CD4-positive, alpha-beta T cell (primary cell): ENCODE results near the gene FNIP2. TPM values are rescaled to one million over a fixed set of nuclear protein-coding genes. Genes with fewer than 3 reads are reported as not detected.
A peak's percentile ranks its signal among the peaks of the same experiment; 100 is the strongest.

Experiments used
- ATAC-seq: fragments of 200-7000 bp; cut with Tn5 transposase; one replicate; pipeline ENCODE4 v1.10.0; 2022; ENCODE audit warnings: mild to moderate bottlenecking; ENCODE audit not compliant: poor library complexity
- CTCF ChIA-PET: fragments of 350-600 bp; sonication (Branson Sonifier 250); formaldehyde crosslinking; loops from one replicate; lab custom pipeline; 2021; ENCODE audit warnings: antibody characterized with exemption, inconsistent platforms; lab: Charles Lee
- POLR2A ChIA-PET: fragments of 350-600 bp; sonication (Branson Sonifier 250); formaldehyde crosslinking; loops from one replicate; lab custom pipeline; 2021; ENCODE audit warnings: antibody characterized with exemption, inconsistent platforms; lab: Charles Lee
- DNase-seq, 14 experiments: peaks; one replicate each; pipeline ENCODE4 v3.0.0-alpha.2; 2013 to 2020; ENCODE audit warnings: mixed read lengths in 2 of 14
- H3K27ac ChIP-seq, 2 donors: one replicate each; pipeline versions ENCODE4 v1.5.1 to v1.7.0; 2013; ENCODE audit warnings: low read length in 2 of 2, low read depth in 1 of 2, mild to moderate bottlenecking in 1 of 2
- H3K27me3 ChIP-seq, 2 experiments: 1 replicate in 1 of 2; 2 replicates in 1 of 2; pipeline versions ENCODE4 v1.6.1 to v1.7.0; 2013; ENCODE audit warnings: low read length in 2 of 2, control low read depth in 1 of 2, mild to moderate bottlenecking in 1 of 2, moderate library complexity in 1 of 2; ENCODE audit not compliant: insufficient read depth in 2 of 2, control insufficient read depth in 1 of 2
- H3K36me3 ChIP-seq: one replicate; pipeline ENCODE4 v1.6.1; 2013; ENCODE audit warnings: low read length, control low read depth; ENCODE audit not compliant: insufficient read depth
- H3K4me1 ChIP-seq: one replicate; pipeline ENCODE4 v1.6.1; 2013; ENCODE audit warnings: low read length, control low read depth; ENCODE audit not compliant: insufficient read depth
- H3K4me3 ChIP-seq: one replicate; pipeline ENCODE4 v1.5.1; 2013; ENCODE audit warnings: mild to moderate bottlenecking, low read length, moderate library complexity
- H3K9me3 ChIP-seq, 2 experiments: 1 replicate in 1 of 2; 2 replicates in 1 of 2; pipeline versions ENCODE4 v1.6.1 to v1.7.0; 2013; ENCODE audit warnings: low read length in 2 of 2, mild to moderate bottlenecking in 2 of 2, control low read depth in 1 of 2, moderate library complexity in 1 of 2; ENCODE audit not compliant: control insufficient read depth in 1 of 2, insufficient read depth in 1 of 2
- H3K27ac Mint-ChIP-seq: one replicate; pipeline ENCODE4 v1.8.0; 2020; ENCODE audit warnings: mixed read lengths
- H3K27me3 Mint-ChIP-seq: one replicate; pipeline ENCODE4 v1.8.0; 2021; ENCODE audit warnings: mixed read lengths
- H3K36me3 Mint-ChIP-seq: one replicate; pipeline ENCODE4 v1.8.0; 2021; ENCODE audit warnings: low read depth, mixed read lengths
- H3K4me1 Mint-ChIP-seq: one replicate; pipeline ENCODE4 v1.8.0; 2021; ENCODE audit warnings: low read depth, mixed read lengths
- H3K4me3 Mint-ChIP-seq: one replicate; pipeline ENCODE4 v1.8.0; 2020; ENCODE audit warnings: mild to moderate bottlenecking, mixed read lengths
- H3K9me3 Mint-ChIP-seq: one replicate; pipeline ENCODE4 v1.8.0; 2020; ENCODE audit warnings: mixed read lengths
- CTCF ChIP-seq: fragments of 200-600 bp; IDR thresholded peaks from one replicate; pipeline ENCODE4 v1.8.0; 2022; ENCODE audit warnings: antibody characterized with exemption, mild to moderate bottlenecking
- intact Hi-C, 2 experiments: fragments of 100-400 bp; cut with DNase I in 1 of 2; cut with micrococcal nuclease in 1 of 2; formaldehyde crosslinking; loops; one replicate each; pipeline versions ENCODE4 v1.15.1 to v1.9.0; 2023 to 2025; cut with DNase I, micrococcal nuclease
- total RNA-seq, 174 experiments: library from RNA in 2 of 174; stranded (reverse) in 2 of 174; gene quantifications; one replicate each; pipeline ENCODE4 v1.2.3 and lab custom pipeline; 2021 to 2026

The FNIP2 gene
- total RNA-seq, 2 experiments from 2014 or later: 7.5 to 7.7 TPM

GRCh38 chr4:158906073-158906472, 137.2 kb downstream of the FNIP2 start:
- no peak overlapping the region for H3K4me3 Mint-ChIP-seq
- peak in 3 of 14 experiments; percentile 33 to 70 (median 38) for DNase-seq
- Histone ChIP-seq H3K9me3 (no peaks in the 10 kb centered on the region), H3K4me3 (no peak overlapping the region), H3K36me3 (peaks cover 2% of the 10 kb centered on the region), H3K27ac (no peak overlapping the region), H3K4me1 (peaks cover 12% of the 10 kb centered on the region), H3K27me3 (no peaks in the 10 kb centered on the region)
- ChIA-PET CTCF (no interaction called here), POLR2A (interaction anchor here (0.7 kb wide), 1 partner anchor 37 kb away, joined by 3 read pairs; no protein-coding TSS in a partner anchor)
- no peak for TF ChIP-seq CTCF
- H3K27me3 Mint-ChIP-seq: no peaks in the 10 kb centered on the region
- H3K36me3 Mint-ChIP-seq: peaks cover 43% of the 10 kb centered on the region
- peak overlapping the region; percentile 59 for H3K27ac Mint-ChIP-seq
- no peaks in the 10 kb centered on the region for H3K9me3 Mint-ChIP-seq
- peaks cover 11% of the 10 kb centered on the region for H3K4me1 Mint-ChIP-seq
- ATAC-seq: peak; percentile 74
- intact Hi-C loops: no loop called here

GRCh38 chr4:158912390-158912789, 143.6 kb downstream of the FNIP2 start:
- ChIA-PET CTCF (no interaction called here), POLR2A (no interaction called here)
- no peaks in the 10 kb centered on the region for H3K36me3 Mint-ChIP-seq
- no peak overlapping the region for H3K4me3 Mint-ChIP-seq
- intact Hi-C loops: no loop called here
- Histone ChIP-seq H3K4me1 (no peaks in the 10 kb centered on the region), H3K27me3 (no peaks in the 10 kb centered on the region), H3K4me3 (no peak overlapping the region), H3K27ac (no peak overlapping the region), H3K9me3 (no peaks in the 10 kb centered on the region), H3K36me3 (no peaks in the 10 kb centered on the region)
- TF ChIP-seq CTCF: no peak
- H3K27me3 Mint-ChIP-seq: no peaks in the 10 kb centered on the region
- DNase-seq: no peak
- no peaks in the 10 kb centered on the region for H3K9me3 Mint-ChIP-seq
- no peak overlapping the region for H3K27ac Mint-ChIP-seq
- no peaks in the 10 kb centered on the region for H3K4me1 Mint-ChIP-seq
- ATAC-seq: no peak

- ATAC-seq: no peak
- TF ChIP-seq CTCF: no peak
- Histone ChIP-seq H3K27ac (no peak overlapping the region), H3K4me3 (no peak overlapping the region), H3K4me1 (no peaks in the 10 kb centered on the region), H3K27me3 (no peaks in the 10 kb centered on the region), H3K9me3 (no peaks in the 10 kb centered on the region), H3K36me3 (no peaks in the 10 kb centered on the region)
- no peaks in the 10 kb centered on the region for H3K4me1 Mint-ChIP-seq
- H3K36me3 Mint-ChIP-seq: no peaks in the 10 kb centered on the region
- H3K27me3 Mint-ChIP-seq: no peaks in the 10 kb centered on the region
- ChIA-PET CTCF (no interaction called here), POLR2A (no interaction called here)
- DNase-seq: no peak
- intact Hi-C loops: no loop called here
- no peaks in the 10 kb centered on the region for H3K9me3 Mint-ChIP-seq
- no peak overlapping the region for H3K27ac Mint-ChIP-seq
- no peak overlapping the region for H3K4me3 Mint-ChIP-seq
These were observed 144.0 kb downstream of the FNIP2 start for GRCh38 chr4:158912806-158913205.
